WERI-Rb-1 (cell line): ENCODE measurements around the gene KAZALD1.

Experiments used
- DNase-seq: peaks from one replicate; pipeline ENCODE4 v3.0.0-alpha.2; 2020
- H3K27ac ChIP-seq: fragments of 250-450 bp; sonication (Bioruptor Pico); 2 replicates; pipeline ENCODE4 v1.5.1; 2020; ENCODE audit warnings: mild to moderate bottlenecking, moderate library complexity
- H3K27me3 ChIP-seq: fragments of 250-450 bp; sonication (Bioruptor Pico); 2 replicates; pipeline ENCODE4 v1.5.1; 2021; ENCODE audit warnings: mild to moderate bottlenecking, low read depth, moderate library complexity; ENCODE audit not compliant: insufficient read depth, severe bottlenecking
- H3K36me3 ChIP-seq: fragments of 250-450 bp; sonication (Bioruptor Pico); 2 replicates; pipeline ENCODE4 v1.5.1; 2020; ENCODE audit warnings: mild to moderate bottlenecking, moderate library complexity
- H3K4me3 ChIP-seq: 2 replicates; pipeline ENCODE4 v1.5.1; 2011; ENCODE audit warnings: low read depth, mild to moderate bottlenecking, control low read depth, low read length
- H3K9me3 ChIP-seq: fragments of 250-450 bp; sonication (Bioruptor Pico); 2 replicates; pipeline ENCODE4 v1.5.1; 2021; ENCODE audit warnings: mild to moderate bottlenecking, moderate library complexity; ENCODE audit not compliant: severe bottlenecking
- TF ChIP-seq, protein P1 (sequence below): IDR thresholded peaks from 2 replicates; pipeline ENCODE4 v1.5.1; 2011; ENCODE audit warnings: low read depth, mild to moderate bottlenecking, control low read depth, inconsistent platforms, low read length

Gene KAZALD1

DNA sequence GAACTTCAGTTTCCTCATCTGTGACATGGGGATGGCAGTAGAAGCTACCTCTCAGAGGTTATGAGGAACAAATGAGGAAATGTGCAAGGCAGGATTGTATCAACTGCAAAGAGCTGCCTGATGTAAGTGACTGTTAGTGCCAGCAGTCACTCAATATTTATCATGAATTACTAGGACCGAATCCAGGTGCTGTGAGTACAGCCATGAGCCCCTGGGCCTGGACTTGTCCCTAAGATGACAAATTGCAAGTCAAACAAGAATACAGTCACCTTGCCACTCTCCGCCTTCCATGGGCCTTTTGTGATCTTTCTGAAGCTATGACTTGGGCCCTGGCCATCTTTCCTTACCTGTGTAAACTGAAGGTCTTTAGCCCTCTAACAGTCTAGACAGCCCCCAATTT, 41.6 kb downstream of the KAZALD1 start:
- Histone ChIP-seq H3K9me3 (no peaks in the 10 kb centered on the region), H3K4me3 (no peak overlapping the region), H3K27ac (no peak overlapping the region), H3K27me3 (no peaks in the 10 kb centered on the region), H3K36me3 (no peaks in the 10 kb centered on the region)
- TF ChIP-seq, protein P1, sequence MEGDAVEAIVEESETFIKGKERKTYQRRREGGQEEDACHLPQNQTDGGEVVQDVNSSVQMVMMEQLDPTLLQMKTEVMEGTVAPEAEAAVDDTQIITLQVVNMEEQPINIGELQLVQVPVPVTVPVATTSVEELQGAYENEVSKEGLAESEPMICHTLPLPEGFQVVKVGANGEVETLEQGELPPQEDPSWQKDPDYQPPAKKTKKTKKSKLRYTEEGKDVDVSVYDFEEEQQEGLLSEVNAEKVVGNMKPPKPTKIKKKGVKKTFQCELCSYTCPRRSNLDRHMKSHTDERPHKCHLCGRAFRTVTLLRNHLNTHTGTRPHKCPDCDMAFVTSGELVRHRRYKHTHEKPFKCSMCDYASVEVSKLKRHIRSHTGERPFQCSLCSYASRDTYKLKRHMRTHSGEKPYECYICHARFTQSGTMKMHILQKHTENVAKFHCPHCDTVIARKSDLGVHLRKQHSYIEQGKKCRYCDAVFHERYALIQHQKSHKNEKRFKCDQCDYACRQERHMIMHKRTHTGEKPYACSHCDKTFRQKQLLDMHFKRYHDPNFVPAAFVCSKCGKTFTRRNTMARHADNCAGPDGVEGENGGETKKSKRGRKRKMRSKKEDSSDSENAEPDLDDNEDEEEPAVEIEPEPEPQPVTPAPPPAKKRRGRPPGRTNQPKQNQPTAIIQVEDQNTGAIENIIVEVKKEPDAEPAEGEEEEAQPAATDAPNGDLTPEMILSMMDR = no peak
- DNase-seq = no peak

DNA sequence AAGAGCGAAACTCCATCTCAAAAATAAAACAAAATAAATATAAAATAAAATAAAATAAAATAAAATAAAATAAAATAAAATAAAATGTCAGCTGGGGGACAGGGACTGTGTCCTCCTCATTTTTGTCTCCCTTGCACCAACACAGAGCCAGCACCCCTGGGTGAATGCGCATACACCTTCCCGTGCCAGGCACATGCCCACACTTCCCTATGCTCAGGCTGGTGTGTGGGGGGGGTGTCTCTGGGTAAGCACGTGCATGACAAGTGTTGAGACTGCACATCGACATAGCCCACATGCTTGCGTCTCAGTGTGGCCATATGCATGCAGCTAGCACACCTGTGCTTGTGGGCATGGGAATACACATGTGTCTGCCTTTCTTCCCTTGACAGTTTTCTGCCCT, 44.6 kb downstream of the KAZALD1 start:
- H3K27me3 ChIP-seq = no peaks in the 10 kb centered on the region
- no peaks in the 10 kb centered on the region for H3K36me3 ChIP-seq
- no peaks in the 10 kb centered on the region for H3K9me3 ChIP-seq
- H3K4me3 ChIP-seq = no peak overlapping the region
- no peak overlapping the region for H3K27ac ChIP-seq
- no peak for DNase-seq
- TF ChIP-seq, protein P1 = no peak

DNA sequence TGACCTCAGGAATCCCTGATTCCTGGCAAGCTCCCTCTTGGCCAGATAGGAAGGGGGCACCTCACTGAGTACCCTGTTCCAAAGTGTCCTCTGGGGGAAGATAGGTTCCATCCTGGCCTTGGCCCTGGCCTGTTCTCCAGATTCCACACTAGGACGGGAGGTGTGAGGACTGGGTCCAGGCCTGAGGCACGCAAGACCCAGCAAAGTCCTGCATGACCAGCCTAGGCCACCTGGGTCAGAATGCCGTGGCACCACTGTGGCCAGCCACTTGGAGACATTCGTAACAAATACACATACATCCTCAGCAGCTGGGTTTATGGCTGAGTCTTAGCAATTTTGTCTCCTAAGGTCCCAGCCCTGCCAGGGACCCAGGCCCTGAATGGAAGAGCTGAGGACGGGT, 46.0 kb downstream of the KAZALD1 start:
- no peak overlapping the region for H3K4me3 ChIP-seq
- H3K36me3 ChIP-seq = no peaks in the 10 kb centered on the region
- H3K9me3 ChIP-seq = no peaks in the 10 kb centered on the region
- no peaks in the 10 kb centered on the region for H3K27me3 ChIP-seq
- H3K27ac ChIP-seq = no peak overlapping the region
- DNase-seq = no peak
- TF ChIP-seq, protein P1 = no peak

DNA sequence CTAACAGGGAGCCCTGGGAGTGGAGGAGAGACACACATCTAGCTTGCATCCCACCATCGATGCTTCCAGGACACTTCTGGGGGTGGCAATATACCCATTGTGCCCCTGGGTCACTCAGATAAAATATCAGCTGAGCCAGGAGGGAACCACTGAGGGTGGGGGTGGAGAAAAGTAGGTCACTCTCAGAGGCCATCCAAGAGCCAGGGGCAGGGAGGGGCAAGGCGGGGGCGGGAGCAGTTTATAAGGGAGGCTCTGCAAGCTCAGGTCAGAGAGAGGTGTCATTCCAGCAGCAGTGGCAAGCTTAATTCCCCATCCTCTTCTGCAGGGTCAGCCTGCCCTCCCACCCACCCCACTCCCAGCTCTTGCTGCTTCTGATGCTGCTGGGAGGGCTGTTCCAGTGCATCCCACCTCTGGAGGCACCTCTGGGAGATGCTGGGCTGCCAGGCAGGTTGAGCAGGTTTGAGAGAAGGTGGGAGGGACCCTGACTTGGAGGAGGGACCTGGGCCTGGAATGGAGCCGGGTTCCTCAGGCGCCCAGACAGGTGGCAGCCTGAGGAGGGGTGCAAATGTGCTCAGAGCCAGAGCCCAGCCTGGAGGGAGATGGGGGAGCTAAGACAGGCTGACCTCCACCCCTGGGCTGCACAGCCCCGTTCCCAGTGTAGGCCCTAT, 49.2 kb downstream of the KAZALD1 start:
- no peaks in the 10 kb centered on the region for H3K9me3 ChIP-seq
- H3K27ac ChIP-seq = no peak overlapping the region
- H3K36me3 ChIP-seq = no peaks in the 10 kb centered on the region
- TF ChIP-seq, protein P1 = no peak
- H3K4me3 ChIP-seq = no peak overlapping the region
- H3K27me3 ChIP-seq = no peaks in the 10 kb centered on the region
- no peak for DNase-seq

DNA sequence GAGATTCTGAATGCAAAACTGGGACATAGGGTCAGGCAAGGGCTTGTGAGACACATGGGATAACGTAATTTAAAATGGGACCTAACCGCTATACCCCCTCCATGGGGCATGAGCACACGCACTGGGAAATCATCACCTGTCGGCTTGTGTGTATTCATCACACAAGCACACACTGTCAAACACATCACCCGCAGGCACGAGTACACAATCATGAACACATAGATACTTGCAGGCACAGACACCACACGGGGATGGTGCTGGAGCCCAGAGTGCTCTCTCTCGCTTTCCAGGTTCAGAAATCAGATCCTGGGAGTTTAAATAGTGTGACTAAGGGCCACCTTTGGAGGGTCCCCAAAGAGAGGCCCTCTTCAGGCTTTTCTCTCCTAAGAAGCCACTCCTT, 49.8 kb downstream of the KAZALD1 start:
- H3K27ac ChIP-seq = no peak overlapping the region
- no peaks in the 10 kb centered on the region for H3K27me3 ChIP-seq
- DNase-seq = no peak
- H3K36me3 ChIP-seq = no peaks in the 10 kb centered on the region
- TF ChIP-seq, protein P1 = no peak
- H3K4me3 ChIP-seq = no peak overlapping the region
- no peaks in the 10 kb centered on the region for H3K9me3 ChIP-seq
